Hematopoietic multipotent progenitor cell treated with erythropoietin and hydrocortisone succinate and interleukin-3 and kit ligand, for 4 days (in vitro differentiated cells): ENCODE results near the gene RFC2.

Experiments used
- DNase-seq: peaks from one replicate; pipeline ENCODE4 v3.0.0-alpha.2; 2015

Gene RFC2

GRCh38 chr7:74254129-74254857 lies at the start of gene RFC2:
RFC2 (minus strand) TSS chr7:74254399; CDS start chr7:74254383, 16 bp downstream.
- peak; percentile 99 for DNase-seq

- DNase-seq: no peak
Observed at GRCh38 chr7:74302745-74303221, 48.6 kb upstream of the RFC2 start.

DNA sequence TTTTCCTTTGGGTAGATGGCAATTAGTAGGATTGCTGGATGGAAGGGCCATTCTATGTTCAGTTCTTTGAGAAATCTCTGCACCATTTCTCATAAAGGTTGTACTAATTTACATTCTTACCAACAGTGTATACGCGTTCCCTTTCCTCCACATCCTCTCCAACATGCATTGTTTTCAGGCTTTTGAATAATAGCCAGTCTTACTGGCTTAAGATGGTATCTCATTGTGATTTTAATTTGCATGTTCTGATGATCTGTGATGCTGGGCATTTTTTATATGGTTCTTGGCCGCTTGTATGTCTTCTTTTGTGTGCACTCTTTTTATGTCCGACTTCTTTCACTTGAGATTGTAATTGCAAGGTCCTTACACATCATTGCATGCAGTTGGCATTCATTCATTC lies 46.7 kb upstream of the RFC2 start:
- no peak for DNase-seq

DNA sequence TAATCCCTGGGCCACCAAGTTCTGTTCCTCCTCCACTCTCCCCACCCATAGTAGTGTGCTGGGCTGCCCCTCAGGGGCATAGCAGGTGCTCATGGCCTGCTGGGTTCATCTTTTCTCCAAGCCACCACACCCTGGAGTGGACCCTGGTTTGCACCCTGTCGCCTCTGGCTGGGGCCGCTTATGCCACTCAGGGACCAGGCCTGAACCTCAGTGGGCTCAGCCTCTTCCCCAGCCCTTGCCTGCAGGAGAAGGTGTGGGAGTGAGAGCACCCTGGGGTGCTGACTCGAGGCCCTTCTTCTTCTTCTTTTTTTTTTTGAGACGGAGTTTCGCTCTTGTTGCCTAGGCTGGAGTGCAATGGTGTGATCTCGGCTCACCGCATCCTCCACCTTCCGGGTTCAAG lies 45.2 kb upstream of the RFC2 start:
- no peak for DNase-seq

DNA sequence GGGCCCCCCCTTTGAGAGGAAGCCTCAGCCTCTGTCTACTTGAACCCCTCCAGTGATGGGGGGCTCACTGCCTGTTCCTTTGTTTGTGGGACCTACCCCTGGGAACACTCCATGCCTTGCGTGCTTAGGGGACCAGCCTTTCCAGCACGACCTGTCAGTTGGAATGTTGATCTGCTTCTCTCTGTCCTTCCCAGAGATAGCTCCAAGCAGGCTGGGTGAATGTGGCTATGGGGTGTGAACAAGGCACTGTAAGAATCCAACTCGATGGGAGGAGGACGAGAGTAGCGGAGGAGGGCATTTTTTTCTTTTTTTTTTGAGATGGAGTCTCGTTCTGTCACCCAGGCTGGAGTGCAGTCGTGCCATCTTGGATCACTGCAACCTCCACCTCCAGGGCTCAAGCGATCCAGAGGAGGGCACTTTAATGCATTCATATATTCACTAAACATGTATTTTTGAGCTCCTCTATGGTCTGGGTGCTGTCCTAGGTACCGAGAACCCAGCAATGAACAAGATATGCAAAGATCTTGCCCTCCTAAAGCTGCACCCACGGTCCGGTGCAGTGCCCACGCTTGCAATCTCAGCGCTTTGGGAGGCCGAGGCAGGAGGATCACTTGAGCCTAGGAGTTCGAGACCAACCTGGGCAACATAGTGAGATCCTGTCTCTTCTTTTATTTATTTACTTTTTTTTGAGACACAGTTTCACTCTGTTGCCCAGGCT lies 43.5 kb upstream of the RFC2 start:
- no peak for DNase-seq

GRCh38 chr7:74294191-74294998 lies 40.2 kb upstream of the RFC2 start:
- DNase-seq: no peak

GRCh38 chr7:74293577-74293908 lies 39.3 kb upstream of the RFC2 start:
- DNase-seq: no peak

- no peak for DNase-seq
Observed at GRCh38 chr7:74292757-74293576, 38.8 kb upstream of the RFC2 start.

GRCh38 chr7:74291535-74291934 lies 37.3 kb upstream of the RFC2 start:
- no peak for DNase-seq

- no peak for DNase-seq
Observed at GRCh38 chr7:74290981-74291441, 36.8 kb upstream of the RFC2 start.

DNA sequence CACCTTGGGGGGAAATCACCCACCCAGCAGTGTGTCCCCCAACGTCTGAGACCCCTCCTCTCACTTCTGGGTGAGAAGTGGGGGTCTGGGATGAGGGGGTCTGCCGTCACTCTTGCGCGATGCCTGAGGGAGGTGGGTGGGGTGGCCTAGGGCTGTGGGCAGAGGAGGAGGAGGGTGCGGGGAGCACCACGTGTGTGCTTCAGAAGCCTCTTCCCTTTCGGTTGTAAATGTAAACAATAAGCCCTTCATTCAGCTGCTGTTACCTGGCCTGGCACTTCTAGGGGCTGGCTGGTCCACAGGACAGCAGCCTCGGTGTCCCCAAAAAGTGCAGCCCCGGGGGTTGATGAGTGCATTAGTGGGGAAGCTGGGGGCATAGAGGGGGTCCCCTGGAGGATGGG lies 36.4 kb upstream of the RFC2 start:
- no peak for DNase-seq

GRCh38 chr7:74289659-74290552 lies 35.7 kb upstream of the RFC2 start:
- DNase-seq: peak; percentile 74

DNA sequence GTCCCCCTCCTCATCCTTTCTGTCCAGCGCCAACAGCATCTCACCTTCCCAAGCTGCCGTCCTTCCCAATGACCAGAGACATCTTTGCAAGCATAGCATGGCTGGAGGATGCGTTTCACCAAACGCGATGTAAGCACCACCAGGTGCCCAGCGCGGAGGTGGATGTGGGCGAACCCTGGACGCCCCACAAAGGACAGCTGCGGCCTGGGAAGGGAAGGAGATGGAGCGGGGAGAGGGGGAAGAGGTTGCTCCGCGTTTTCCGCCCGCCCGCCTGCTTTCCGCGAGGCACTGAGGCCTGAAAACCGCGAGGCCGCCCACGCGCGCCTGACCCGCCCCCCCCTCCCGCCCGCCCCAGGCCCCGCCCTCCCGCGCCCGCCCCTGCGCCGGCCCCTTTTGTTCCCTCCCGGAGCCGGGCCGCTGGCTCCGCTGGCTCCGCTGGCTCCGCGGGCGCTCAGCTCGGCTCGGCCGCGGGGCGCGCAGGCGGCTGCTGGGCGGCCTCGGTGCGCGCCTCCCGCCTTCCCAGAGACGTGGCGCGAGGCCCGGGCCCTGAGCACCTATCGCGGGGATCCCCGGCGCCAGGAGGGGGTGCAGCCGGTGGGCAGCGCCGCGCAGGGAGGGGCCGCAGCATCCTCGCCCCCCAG lies 34.9 kb upstream of the RFC2 start, which contains the start of gene CLIP2:
Gene CLIP2 (plus strand): TSS at position 390 of the 641 bp plus-strand sequence. CDS start 28,140 bp downstream, outside the sequence.
- DNase-seq: peak; percentile 92

- peak; percentile 99 for DNase-seq
Observed at GRCh38 chr7:74288034-74288881, 34.1 kb upstream of the RFC2 start.

DNA sequence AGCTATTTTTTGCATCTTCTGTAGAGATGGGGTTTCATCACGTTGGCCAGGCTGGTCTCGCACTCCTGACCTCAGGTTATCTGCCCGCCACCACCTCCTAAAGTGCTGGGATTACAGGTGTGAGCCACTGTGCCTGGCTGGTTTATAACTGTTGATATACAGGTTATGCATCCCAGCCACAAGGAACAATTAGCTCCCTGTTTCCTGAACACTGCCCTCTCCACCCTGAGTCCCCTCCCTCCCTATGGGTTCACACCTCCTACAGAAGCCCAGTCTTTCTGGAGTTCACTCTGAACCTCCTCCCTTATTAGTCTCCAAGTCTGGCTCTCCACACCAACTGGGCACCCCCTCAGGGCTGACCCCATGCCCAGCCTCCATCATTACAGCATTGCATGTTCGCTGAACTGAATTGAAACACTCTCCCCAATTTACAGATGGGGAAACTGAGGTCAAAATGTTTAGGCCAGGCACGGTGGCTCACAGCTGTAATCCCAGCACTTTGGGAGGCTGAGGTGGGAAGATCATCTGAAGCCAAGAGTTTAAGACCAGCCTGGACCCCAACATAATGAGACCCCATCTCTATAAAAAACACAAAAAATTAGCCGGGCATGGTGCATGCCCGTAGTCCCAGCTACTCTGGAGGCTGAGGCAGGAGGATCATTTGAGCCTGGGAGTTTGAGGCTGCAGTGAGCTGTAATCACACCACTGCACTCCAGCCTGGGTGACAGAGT lies 33.3 kb upstream of the RFC2 start:
- DNase-seq: no peak

DNA sequence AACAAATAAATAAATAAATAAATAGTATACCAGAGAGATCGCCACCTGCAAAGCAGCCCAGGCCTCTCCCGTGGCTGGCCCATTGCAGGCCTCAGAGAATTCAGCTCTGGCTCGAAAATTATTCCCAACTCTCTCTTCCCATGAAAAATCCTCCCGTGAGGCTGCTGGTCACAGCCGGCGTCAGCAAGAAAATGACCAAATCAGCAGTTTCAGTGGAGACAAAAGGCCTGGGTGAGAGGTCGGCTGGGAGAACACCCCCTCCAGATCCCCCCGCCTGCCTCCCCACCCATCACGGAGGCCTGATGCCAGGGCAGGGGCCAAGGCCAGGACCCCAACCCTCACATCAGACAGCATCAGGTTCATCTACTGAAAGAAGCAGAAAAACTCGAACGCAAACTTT lies 31.9 kb upstream of the RFC2 start:
- DNase-seq: no peak

DNA sequence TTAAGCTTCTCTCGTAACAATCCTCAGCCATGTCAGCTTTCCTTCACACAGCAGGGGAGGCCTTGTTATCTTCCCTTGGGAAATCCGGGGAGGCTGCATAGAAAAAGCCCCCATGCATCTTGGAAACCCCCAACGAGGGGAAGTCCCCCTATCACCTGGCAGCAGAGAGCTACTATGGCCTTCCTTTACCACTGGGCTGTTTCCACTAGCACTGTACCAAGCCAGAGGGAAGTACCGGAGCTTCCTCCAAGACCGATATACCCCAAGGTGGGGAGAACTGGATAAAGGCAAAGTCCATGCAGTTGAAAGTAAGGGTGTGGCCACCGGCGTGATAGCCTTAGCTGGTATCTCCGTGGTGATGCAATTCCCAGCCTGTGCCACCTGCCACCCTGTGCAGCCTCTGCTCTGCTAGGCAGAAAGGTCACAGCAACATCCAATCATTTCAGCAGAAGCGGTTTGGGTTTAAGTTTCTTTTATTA lies 30.6 kb upstream of the RFC2 start:
- peak; percentile 68 for DNase-seq

DNA sequence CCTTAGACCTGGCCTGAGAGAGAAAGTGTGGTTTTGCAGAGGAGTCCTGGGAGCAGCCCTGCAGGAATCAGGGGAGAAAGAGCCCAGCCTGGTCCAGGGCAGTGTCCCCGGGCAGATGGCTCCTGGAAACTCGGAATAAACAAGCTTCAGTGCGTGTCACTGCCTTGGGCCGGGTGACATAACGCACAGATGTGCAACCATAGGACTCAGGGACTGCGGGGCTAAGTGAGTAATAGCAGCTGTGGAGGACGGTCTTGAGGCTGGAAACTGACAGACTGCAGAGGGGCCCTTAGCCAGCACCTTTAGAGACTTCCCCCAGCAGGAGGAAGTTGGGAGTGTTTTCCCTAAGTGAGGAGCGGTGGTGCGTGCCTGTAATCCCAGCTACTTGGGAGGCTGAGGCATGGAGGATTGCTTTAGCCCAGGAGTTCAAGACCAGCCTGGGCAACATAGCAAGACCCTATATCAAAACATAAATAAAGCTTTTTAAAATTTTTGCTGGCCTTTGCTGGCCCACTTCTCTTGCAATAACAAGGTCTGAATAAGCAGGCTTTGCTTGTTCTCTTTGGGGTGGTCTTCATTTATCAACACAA lies 29.8 kb upstream of the RFC2 start:
- DNase-seq: no peak
